Keratinocyte (primary cell): Measurements from ENCODE around the gene CDKN1C. TPM values are rescaled to one million over a fixed set of nuclear protein-coding genes. Genes with fewer than 3 reads are reported as not detected.

Source experiments
- DNase-seq: peaks from one replicate; pipeline ENCODE4 v3.0.0-alpha.2; 2011; ENCODE audit warnings: low read depth, missing footprints, low spot score
- FAIRE-seq: peaks from 2 replicates; lab custom pipeline; 2011; peaks lifted over from hg19 to GRCh38; lab: Jason Lieb, UNC
- H2AFZ ChIP-seq: 2 replicates; pipeline ENCODE4 v1.6.0; 2012; ENCODE audit warnings: low read length, control low read depth, inconsistent platforms; ENCODE audit not compliant: control insufficient read depth
- H3K27ac ChIP-seq: 2 replicates; pipeline ENCODE4 v1.5.1; 2011; ENCODE audit warnings: low read length; ENCODE audit not compliant: control insufficient read depth, insufficient read depth
- H3K27me3 ChIP-seq: 3 replicates; pipeline ENCODE4 v1.6.0; 2011; ENCODE audit warnings: low read length; ENCODE audit not compliant: control insufficient read depth, insufficient read depth; ENCODE audit errors: extremely low read depth
- H3K36me3 ChIP-seq, 2 experiments: 2 replicates in 1 of 2; 3 replicates in 1 of 2; pipeline ENCODE4 v1.5.1; 2011; ENCODE audit warnings: low read length in 2 of 2, mild to moderate bottlenecking in 1 of 2; ENCODE audit not compliant: control insufficient read depth in 2 of 2, insufficient read depth in 2 of 2; ENCODE audit errors: extremely low read depth in 1 of 2
- H3K4me1 ChIP-seq: 3 replicates; pipeline ENCODE4 v1.5.1; 2011; ENCODE audit warnings: low read length; ENCODE audit not compliant: control insufficient read depth, insufficient read depth; ENCODE audit errors: extremely low read depth
- H3K4me2 ChIP-seq: 3 replicates; pipeline ENCODE4 v1.6.0; 2011; ENCODE audit warnings: low read depth, low read length; ENCODE audit not compliant: control insufficient read depth, insufficient read depth; ENCODE audit errors: extremely low read depth
- H3K4me3 ChIP-seq, 3 experiments: fragments of 200-600 bp in 1 of 3; sonication (generic) in 1 of 3; 2 replicates in 2 of 3; 3 replicates in 1 of 3; pipeline ENCODE4 v1.5.1; 2011 to 2016; ENCODE audit warnings: low read length in 3 of 3, mild to moderate bottlenecking in 3 of 3, control low read depth in 2 of 3, inconsistent platforms in 1 of 3, low read depth in 1 of 3, mixed read lengths in 1 of 3, mixed run types in 1 of 3, moderate library complexity in 1 of 3; ENCODE audit not compliant: control insufficient read depth in 2 of 3, insufficient read depth in 2 of 3; ENCODE audit errors: extremely low read depth in 1 of 3
- H3K79me2 ChIP-seq: 2 replicates; pipeline ENCODE4 v1.6.0; 2012; ENCODE audit warnings: low read length; ENCODE audit not compliant: control insufficient read depth, insufficient read depth
- H3K9ac ChIP-seq: 3 replicates; pipeline ENCODE4 v1.6.0; 2011; ENCODE audit warnings: low read length; ENCODE audit not compliant: control insufficient read depth, insufficient read depth; ENCODE audit errors: extremely low read depth
- H3K9me1 ChIP-seq: 3 replicates; pipeline ENCODE4 v1.6.0; 2011; ENCODE audit warnings: low read length; ENCODE audit not compliant: control insufficient read depth, insufficient read depth; ENCODE audit errors: extremely low read depth
- H3K9me3 ChIP-seq: 2 replicates; pipeline ENCODE4 v1.5.1; 2012; ENCODE audit warnings: low read depth, low read length; ENCODE audit not compliant: control insufficient read depth
- H4K20me1 ChIP-seq: 3 replicates; pipeline ENCODE4 v1.6.0; 2011; ENCODE audit warnings: low read length; ENCODE audit not compliant: control insufficient read depth, insufficient read depth; ENCODE audit errors: extremely low read depth
- CTCF ChIP-seq, 3 experiments: IDR thresholded peaks in 1 of 3; conservative IDR thresholded peaks in 1 of 3; optimal IDR thresholded peaks in 1 of 3; 2 replicates in 2 of 3; 3 replicates in 1 of 3; pipeline versions ENCODE3 to v1.5.1; 2011; ENCODE audit warnings: low read length in 3 of 3, mild to moderate bottlenecking in 3 of 3, moderate library complexity in 2 of 3, control low read depth in 1 of 3, inconsistent platforms in 1 of 3; ENCODE audit not compliant: insufficient read depth in 2 of 3; ENCODE audit errors: extremely low read depth in 1 of 3
- EZH2 ChIP-seq: IDR thresholded peaks from one replicate; pipeline ENCODE4 v1.6.1; 2012; ENCODE audit warnings: inconsistent platforms, mild to moderate bottlenecking, low read length, moderate library complexity
- dilution Hi-C: fragments of 300-500 bp; cut with MboI; formaldehyde crosslinking; loops from one replicate; pipeline ENCODE4 v1.7.0; 2020; ENCODE audit warnings: low sequenced_read_pairs; ENCODE audit not compliant: extremely low pct_ligation_motif_present
- polyA plus RNA-seq, 5 experiments: library from polyadenylated mRNA; depleted of rRNA in 3 of 5; stranded (reverse) in 3 of 5; stranded (forward) in 1 of 5; unstranded in 1 of 5; fragments of >200 nt; gene quantifications; 1 replicate in 1 of 5; 2 replicates in 3 of 5; 3 replicates in 1 of 5; pipeline versions ENCODE4 v1.2.1 to v1.2.3, GENCODE V29; 2011 to 2012; ENCODE audit warnings: missing spikeins in 2 of 5, low read depth in 1 of 5, low replicate concordance in 1 of 5

CDKN1C gene
- polyA plus RNA-seq, 1 donor (not counting 4 experiments of a cell fraction or from before 2014, with no cell fraction given): 0.37 TPM

- H3K9ac ChIP-seq: no peak overlapping the region
- peaks cover 68% of the 10 kb centered on the region for H3K27me3 ChIP-seq
- H2AFZ ChIP-seq: no peak overlapping the region
- no peak overlapping the region for H3K4me3 ChIP-seq
- dilution Hi-C loops: no loop called here
- H3K79me2 ChIP-seq: no peaks in the 10 kb centered on the region
- TF ChIP-seq CTCF (optimal IDR thresholded peaks at IDR 0.05 in 1 of 3, IDR thresholded peaks at IDR 0.05 in 1 of 3, conservative IDR thresholded peaks at IDR 0.05 in 1 of 3; ENCODE audit: extremely low read depth in 1 of 3, insufficient read depth in 2 of 3, low read length in 3 of 3): no peak
- TF ChIP-seq EZH2: no peak
- no peaks in the 10 kb centered on the region for H4K20me1 ChIP-seq
- no peaks in the 10 kb centered on the region for H3K4me1 ChIP-seq
- H3K4me2 ChIP-seq: no peak overlapping the region
- no peaks in the 10 kb centered on the region for H3K36me3 ChIP-seq
- no peaks in the 10 kb centered on the region for H3K9me1 ChIP-seq
- H3K27ac ChIP-seq: no peak overlapping the region
- no peak for DNase-seq
- H3K9me3 ChIP-seq: no peaks in the 10 kb centered on the region
- no peak for FAIRE-seq
Observed at GRCh38 chr11:2867722-2868505, 17.7 kb downstream of the CDKN1C start.

GRCh38 chr11:2867142-2867541, 18.4 kb downstream of the CDKN1C start:
- TF ChIP-seq CTCF (optimal IDR thresholded peaks at IDR 0.05 in 1 of 3, IDR thresholded peaks at IDR 0.05 in 1 of 3, conservative IDR thresholded peaks at IDR 0.05 in 1 of 3; ENCODE audit: extremely low read depth in 1 of 3, insufficient read depth in 2 of 3, low read length in 3 of 3) (no peak), EZH2 (no peak)
- Histone ChIP-seq H3K9me3 (no peaks in the 10 kb centered on the region), H3K79me2 (no peaks in the 10 kb centered on the region), H3K9ac (no peak overlapping the region), H3K4me1 (no peaks in the 10 kb centered on the region), H3K4me2 (no peak overlapping the region), H2AFZ (no peak overlapping the region), H4K20me1 (no peaks in the 10 kb centered on the region), H3K9me1 (no peaks in the 10 kb centered on the region), H3K27me3 (peaks cover 74% of the 10 kb centered on the region), H3K4me3 (no peak overlapping the region), H3K36me3 (no peaks in the 10 kb centered on the region), H3K27ac (no peak overlapping the region)
- DNase-seq (no peak), FAIRE-seq (no peak)
- dilution Hi-C loops: no loop called here
